ENCODE measurements around the gene P3H4.
"Not testable (repeated sequence)": the region's sequence is repeated elsewhere in the genome, so short reads cannot be mapped to it uniquely, and the experiment has no call there.

Gene P3H4, protein sequence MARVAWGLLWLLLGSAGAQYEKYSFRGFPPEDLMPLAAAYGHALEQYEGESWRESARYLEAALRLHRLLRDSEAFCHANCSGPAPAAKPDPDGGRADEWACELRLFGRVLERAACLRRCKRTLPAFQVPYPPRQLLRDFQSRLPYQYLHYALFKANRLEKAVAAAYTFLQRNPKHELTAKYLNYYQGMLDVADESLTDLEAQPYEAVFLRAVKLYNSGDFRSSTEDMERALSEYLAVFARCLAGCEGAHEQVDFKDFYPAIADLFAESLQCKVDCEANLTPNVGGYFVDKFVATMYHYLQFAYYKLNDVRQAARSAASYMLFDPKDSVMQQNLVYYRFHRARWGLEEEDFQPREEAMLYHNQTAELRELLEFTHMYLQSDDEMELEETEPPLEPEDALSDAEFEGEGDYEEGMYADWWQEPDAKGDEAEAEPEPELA

DNA sequence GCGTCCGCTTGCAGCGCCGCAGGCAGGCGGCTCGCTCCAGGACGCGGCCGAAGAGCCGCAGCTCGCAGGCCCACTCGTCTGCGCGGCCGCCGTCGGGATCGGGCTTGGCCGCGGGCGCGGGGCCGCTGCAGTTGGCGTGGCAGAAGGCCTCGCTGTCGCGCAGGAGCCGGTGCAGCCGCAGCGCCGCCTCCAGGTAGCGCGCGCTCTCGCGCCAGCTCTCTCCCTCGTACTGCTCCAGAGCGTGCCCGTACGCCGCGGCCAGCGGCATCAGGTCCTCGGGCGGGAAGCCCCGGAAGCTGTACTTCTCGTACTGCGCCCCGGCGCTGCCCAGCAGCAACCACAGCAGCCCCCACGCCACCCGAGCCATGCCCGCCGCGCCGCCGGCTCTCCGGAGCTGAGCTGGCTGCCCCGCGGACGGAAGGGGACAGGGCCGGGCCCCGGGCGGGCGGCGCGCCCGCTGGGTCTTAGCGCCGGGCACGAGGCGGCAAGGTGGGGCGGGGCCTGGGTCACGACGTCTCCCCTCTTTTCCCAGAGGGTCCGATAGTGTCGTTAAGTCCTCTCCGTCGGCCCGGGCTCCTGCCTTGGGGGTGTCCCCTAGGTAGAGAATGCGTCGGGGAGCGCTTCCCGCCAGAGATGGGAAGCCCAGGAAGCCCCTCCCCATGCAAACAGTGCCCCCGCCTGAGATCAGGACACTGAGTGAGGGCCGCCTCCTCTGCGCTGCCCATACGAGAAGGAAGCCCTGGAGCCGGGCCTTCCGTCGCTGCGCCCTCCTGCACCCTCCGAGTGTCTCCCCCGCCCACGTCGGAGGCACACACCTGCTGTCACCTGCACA, at the start of gene P3H4:
P3H4 (minus strand) TSS at position 401 of the 832 bp plus-strand sequence; CDS start at position 367, 34 bp downstream.
- peak; percentile 95 for DNase-seq

DNA sequence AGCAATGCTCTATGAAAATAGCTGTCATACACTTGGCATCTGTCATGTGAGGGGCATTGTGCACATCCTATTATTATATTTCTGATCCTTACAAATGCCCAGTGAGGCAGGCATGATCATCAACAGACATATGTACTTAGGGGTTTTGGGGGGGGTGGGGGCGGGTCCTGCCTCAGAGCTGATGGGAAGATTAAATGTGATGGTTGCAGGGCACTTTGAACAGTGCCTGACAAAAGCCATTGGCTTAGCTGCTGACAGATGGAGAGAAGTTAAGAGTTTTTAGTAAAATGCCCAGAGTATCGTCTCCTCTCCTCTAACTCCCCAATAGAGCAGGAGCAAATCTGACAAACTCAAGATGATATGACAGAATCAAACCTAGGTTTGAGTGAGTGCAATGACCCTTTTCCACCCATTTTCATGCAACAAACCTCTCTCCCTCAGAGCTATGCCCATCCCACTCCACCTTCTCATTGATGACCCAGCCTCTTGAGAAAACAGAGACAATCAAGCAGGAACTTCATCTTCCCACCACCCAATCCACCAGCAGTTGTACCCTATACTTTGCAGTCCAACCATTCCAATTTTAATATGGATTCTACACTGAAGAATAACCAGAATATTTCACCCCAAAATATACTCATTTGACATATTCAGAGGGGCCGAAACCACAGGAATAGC, 48.6 kb upstream of the P3H4 start:
- no peak for DNase-seq

DNA sequence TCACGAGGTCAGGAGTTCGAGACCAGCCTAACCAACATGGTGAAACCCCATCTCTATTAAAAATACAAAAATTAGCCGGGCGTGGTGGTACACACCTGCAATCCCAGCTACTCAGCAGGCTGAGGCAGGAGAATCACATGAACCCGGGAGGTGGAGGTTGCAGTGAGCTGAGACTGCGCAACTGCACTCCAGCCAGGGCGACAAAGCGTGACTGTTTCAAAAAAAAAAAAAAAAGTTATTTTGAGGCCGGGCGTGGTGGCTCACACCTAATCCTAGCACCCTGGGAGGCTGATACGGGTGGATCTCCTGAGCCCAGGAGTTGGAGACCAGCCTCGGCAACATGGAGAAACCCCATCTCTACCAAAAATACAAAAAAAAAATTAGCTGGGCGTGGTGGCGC, 39.6 kb upstream of the P3H4 start:
- DNase-seq = not testable (repeated sequence)

DNA sequence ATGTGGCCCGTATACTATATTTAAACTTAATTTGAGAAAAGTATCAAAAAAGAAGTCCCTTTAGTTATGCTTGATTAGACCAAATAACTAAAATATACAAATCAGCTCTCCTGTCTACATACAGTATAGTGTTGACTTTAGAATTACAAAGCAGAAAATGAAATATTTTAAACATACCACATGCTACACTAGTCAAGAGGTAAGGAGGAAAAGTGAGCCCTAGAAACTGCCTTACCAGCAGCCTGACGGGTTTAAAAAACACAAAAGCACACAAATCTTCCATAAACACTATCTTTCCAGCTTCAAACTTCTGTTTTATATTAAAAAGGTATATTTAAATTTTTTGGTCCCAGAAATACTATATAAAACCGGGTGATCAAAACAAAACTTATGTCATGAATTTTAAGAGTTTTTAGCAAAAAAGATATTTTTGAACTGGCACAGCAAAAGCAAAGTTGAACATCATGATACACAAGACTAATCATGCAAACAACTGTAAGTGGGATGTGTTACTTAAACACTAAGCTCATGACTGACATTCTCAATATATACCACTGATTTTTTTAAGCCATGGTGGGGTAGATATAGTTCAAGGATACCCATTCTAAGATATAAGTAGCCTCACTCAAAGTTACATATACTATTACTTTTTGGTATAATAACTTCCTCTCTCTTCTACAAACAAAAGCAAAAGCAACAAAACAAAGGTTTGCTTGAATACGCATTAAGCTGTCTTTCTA, 37.7 kb upstream of the P3H4 start:
- DNase-seq = no peak

GRCh38 chr17:41848788-41849187, 37.0 kb upstream of the P3H4 start:
- DNase-seq = no peak

GRCh38 chr17:41844971-41845370, 33.2 kb upstream of the P3H4 start:
- no peak for DNase-seq

GRCh38 chr17:41840781-41841180, 29.0 kb upstream of the P3H4 start:
- DNase-seq = not testable (repeated sequence)

DNA sequence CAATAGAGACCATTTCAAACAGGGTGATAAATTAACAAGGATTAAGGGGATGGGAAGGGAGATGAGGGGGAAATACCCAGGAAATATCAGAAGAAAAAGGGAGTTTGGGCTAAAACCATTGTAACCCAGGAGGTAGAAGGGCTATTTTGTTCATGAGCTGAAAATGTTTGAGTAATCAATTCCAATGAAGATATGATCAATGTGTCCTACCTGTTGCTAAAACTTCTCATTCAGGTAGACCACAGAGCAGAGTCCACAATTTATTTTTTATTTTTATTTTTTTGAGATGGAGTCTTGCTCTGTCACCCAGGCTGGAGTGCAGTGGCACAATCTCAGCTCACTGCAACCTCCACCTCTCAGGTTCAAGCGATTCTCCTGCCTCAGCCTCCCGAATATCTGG, 27.7 kb upstream of the P3H4 start:
- not testable (repeated sequence) for DNase-seq

- DNase-seq = no peak
These were observed 26.2 kb upstream of the P3H4 start, which contains the start of gene KLHL10 for GRCh38 chr17:41837761-41838538. Gene KLHL10 (plus strand): TSS chr17:41837825. CDS start chr17:41837933, 108 bp downstream.

DNA sequence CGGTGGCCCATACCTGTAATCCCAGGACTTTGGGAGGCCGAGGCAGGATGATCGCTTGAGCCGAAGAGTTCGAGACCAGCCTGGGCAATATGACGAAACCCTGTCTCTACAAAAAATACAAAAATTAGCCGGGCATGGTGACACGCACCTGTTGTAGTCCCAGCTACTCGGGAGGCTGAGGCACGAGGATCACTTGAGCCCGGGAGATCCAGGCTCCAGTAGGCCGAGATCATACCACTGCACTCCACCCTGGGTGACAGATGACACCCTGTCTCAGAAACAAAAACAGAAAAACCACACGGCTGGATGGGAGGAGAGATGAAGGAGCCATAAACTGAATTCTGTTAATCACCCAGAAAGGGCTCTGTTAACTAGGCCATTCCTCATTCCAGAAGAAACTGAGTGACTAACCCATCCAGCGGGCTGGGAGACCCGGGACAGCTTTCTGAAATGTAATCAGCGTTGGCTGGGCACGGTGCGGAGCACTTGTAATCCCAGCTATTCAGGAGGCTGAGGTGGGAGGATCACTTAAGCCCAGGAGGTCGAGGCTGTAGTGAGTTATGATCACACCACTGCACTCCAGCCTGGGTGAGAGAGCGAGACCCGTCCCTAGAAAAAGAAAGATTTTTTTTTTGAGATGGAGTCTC, 24.9 kb upstream of the P3H4 start:
- no peak for DNase-seq

GRCh38 chr17:41835800-41836549, 24.2 kb upstream of the P3H4 start, which contains the start of gene NT5C3B:
Gene NT5C3B (minus strand): TSS chr17:41836232. CDS start chr17:41836193, 39 bp downstream.
- peak; percentile 63 for DNase-seq

- DNase-seq = no peak
These were observed 23.6 kb upstream of the P3H4 start for GRCh38 chr17:41835214-41835799.

GRCh38 chr17:41829961-41830360, 18.2 kb upstream of the P3H4 start:
- DNase-seq = not testable (repeated sequence)

DNA sequence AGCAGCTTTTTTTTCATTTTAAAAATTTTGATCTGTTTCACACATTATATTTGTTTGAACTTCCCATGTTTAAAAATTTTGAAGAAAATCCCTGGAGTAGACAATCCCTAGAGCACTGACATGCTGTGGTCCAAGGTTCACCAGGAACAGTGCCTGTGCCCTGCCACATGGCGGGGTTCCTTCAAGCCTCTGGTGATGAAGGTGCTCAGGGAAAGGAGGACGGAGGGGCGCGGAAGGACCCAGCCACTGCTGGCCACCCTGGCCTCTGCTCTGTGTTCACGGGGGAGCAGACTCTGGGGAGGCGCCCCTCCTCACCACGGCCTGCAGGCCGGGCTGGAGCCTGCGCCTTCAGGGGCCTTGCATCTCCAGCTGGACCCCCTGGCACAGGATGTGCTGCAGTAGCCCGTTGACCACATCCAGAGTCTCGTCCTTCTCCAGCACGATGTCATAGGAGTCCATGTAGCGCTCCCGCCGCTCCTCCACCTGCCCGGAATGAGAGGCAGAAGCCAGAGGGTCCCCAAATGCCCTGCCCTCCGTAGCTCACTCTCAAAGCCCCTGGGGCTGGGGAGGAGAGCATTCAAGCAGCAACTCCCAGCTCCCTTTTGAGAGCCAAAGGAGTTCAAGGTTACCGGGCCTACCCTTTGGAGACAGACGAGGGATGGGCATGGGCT, 13.6 kb upstream of the P3H4 start:
- no peak for DNase-seq

- no peak for DNase-seq
These were observed 12.3 kb upstream of the P3H4 start for GRCh38 chr17:41824086-41824485.

- DNase-seq = no peak
These were observed 11.8 kb upstream of the P3H4 start for GRCh38 chr17:41823580-41823979.

DNA sequence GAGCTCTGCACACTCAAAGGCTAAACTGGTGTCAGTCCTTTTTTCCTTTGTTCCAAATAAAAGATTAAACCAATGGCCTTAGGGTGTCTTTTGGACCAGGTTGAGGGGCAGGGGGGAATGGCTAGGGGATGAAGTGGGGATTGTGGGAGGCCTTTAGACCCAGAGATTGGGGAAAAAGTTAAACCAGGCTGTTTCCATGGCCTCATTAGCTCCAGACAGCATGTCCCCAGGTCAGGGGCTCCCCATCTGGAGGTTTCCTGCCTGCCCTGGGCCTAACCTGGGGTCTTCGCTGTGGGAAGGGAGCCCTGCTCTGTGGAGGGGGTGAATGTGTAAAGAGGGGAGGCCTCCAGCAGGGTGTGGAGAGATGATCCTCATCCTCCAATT, 11.4 kb upstream of the P3H4 start:
- no peak for DNase-seq

DNA sequence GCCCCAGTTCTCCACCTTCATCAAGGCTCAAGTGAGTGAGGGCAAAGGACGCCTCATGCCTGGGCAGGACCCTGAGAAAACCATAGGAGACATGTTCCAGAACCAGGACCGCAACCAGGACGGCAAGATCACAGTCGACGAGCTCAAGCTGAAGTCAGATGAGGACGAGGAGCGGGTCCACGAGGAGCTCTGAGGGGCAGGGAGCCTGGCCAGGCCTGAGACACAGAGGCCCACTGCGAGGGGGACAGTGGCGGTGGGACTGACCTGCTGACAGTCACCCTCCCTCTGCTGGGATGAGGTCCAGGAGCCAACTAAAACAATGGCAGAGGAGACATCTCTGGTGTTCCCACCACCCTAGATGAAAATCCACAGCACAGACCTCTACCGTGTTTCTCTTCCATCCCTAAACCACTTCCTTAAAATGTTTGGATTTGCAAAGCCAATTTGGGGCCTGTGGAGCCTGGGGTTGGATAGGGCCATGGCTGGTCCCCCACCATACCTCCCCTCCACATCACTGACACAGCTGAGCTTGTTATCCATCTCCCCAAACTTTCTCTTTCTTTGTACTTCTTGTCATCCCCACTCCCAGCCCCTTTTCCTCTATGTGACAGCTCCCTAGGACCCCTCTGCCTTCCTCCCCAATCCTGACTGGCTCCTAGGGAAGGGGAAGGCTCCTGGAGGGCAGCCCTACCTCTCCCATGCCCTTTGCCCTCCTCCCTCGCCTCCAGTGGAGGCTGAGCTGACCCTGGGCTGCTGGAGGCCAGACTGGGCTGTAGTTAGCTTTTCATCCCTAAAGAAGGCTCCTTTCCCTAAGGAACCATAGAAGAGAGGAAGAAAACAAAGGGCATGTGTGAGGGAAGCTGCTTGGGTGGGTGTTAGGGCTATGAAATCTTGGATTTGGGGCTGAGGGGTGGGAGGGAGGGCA, 10.7 kb upstream of the P3H4 start:
- no peak for DNase-seq
